ENCODE results near the gene TRABD. TPM values are rescaled to one million over a fixed set of nuclear protein-coding genes. Genes with fewer than 3 reads are reported as not detected.
"Not testable (repeated sequence)": the region's sequence is repeated elsewhere in the genome, so short reads cannot be mapped to it uniquely, and the experiment has no call there.

Gene TRABD, protein sequence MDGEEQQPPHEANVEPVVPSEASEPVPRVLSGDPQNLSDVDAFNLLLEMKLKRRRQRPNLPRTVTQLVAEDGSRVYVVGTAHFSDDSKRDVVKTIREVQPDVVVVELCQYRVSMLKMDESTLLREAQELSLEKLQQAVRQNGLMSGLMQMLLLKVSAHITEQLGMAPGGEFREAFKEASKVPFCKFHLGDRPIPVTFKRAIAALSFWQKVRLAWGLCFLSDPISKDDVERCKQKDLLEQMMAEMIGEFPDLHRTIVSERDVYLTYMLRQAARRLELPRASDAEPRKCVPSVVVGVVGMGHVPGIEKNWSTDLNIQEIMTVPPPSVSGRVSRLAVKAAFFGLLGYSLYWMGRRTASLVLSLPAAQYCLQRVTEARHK
- 10 to 100 TPM; 91.3 to 95.0 (median 93.4) TPM for total RNA-seq

DNA sequence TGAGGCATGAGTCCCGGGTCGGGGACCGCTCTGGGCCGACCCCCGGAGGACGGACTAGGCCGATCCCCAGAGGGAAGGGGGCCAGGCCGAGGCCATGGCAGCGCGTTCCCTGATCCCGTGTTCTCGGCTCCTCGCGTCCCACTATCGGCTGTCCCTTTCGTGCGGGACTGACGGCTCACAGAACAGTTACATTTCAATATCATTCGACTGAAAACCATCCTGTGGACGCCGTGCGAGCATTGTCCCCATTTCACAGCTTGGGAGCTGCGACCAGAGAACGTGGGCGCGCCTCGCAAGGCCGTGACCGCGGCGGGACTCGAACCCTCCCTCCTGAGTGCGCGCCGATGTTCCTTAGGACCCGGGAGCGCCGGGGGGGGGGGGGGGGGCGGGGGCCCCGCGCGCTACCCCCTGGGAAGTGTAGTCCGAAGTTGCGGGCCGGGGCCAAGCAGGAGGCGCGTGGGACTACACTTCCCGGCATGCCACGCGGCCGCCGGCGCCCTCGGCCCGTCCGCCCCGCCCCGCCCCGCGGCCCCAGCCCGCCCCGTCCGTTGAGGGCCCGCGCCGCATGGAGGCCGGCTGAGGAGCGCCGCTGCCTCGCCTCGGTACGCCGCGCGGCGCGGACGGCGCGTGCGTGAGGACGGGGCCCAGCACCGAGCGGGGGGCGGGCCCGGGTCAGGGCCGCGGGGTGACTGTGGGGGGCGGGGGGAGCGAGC lies at the start of gene TRABD:
TRABD (plus strand) TSS at position 539 of the 713 bp plus-strand sequence. CDS start 7,148 bp downstream, outside the sequence.
- H3K4me1 Mint-ChIP-seq (ENCODE audit: low read depth) = peaks cover 30% of the 10 kb centered on the region
- ATAC-seq = peak; percentile 83 to 85
- peak; percentile 84 for DNase-seq
- H3K9me3 Mint-ChIP-seq = no peaks in the 10 kb centered on the region
- H3K4me3 Mint-ChIP-seq = peak within 1 kb of the TSS; percentile 96
- H3K27me3 Mint-ChIP-seq (ENCODE audit: low read depth) = no peaks in the 10 kb centered on the region
- no peaks in the 10 kb centered on the region for H3K36me3 Mint-ChIP-seq (ENCODE audit: insufficient read depth)

GRCh38 chr22:50136581-50137015 lies 49.1 kb upstream of the TRABD start:
- DNase-seq (no peak), ATAC-seq (no peak)
- H3K27me3 Mint-ChIP-seq (ENCODE audit: low read depth) = peaks cover 24% of the 10 kb centered on the region
- H3K4me1 Mint-ChIP-seq (ENCODE audit: low read depth) = no peaks in the 10 kb centered on the region
- H3K9me3 Mint-ChIP-seq = no peaks in the 10 kb centered on the region
- H3K4me3 Mint-ChIP-seq = no peak overlapping the region
- H3K36me3 Mint-ChIP-seq (ENCODE audit: insufficient read depth) = no peaks in the 10 kb centered on the region

DNA sequence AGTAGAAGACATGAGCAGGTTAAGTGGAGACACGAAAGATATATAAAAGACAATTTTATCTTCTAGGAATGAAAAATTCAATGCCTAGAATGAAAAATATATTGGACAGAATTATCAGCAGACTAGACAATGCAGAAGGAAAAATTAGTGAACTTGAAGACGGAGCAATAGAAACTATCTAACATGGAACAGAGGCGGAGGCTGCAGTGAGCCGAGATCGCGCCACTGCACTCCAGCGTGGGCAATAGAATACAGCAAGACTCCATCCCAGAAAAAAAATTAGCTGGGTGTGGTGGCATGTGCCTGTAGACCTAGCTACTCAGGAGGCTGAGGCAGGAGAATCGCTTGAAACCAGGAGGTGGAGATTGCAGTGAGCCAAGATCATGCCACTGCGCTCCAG lies 48.4 kb upstream of the TRABD start:
- ATAC-seq; H3K9me3 Mint-ChIP-seq; H3K36me3 Mint-ChIP-seq (ENCODE audit: insufficient read depth); H3K4me3 Mint-ChIP-seq; DNase-seq; H3K4me1 Mint-ChIP-seq (ENCODE audit: low read depth): not testable (repeated sequence)
- peaks cover 22% of the 10 kb centered on the region for H3K27me3 Mint-ChIP-seq (ENCODE audit: low read depth)

GRCh38 chr22:50138041-50138440 lies 47.7 kb upstream of the TRABD start:
- Mint-ChIP-seq H3K36me3 (ENCODE audit: insufficient read depth) (no peaks in the 10 kb centered on the region), H3K27me3 (ENCODE audit: low read depth) (peaks cover 17% of the 10 kb centered on the region), H3K9me3 (no peaks in the 10 kb centered on the region), H3K4me3 (no peak overlapping the region), H3K4me1 (ENCODE audit: low read depth) (no peaks in the 10 kb centered on the region)
- DNase-seq = no peak
- ATAC-seq = no peak

DNA sequence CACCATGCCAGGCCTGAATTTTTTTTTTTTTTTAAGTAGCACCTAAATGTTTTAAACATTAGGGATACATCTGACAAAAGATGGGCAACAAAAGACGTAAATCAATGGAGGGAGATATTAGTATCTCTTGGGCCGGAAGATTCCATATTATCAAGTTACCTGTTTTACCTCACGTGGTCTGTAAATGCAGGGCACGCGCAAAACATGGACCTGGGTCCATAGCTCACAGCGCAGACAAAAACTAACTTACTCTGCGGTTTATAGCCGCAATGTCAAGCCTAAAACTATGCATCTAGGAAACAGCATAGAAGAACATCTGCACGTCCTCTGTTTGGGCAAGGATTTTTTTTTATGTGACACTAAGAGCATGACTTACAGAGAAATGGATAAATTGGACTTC lies 46.7 kb upstream of the TRABD start:
- Mint-ChIP-seq H3K27me3 (ENCODE audit: low read depth) (peaks cover 17% of the 10 kb centered on the region), H3K4me1 (ENCODE audit: low read depth) (no peaks in the 10 kb centered on the region), H3K9me3 (no peaks in the 10 kb centered on the region), H3K36me3 (ENCODE audit: insufficient read depth) (no peaks in the 10 kb centered on the region), H3K4me3 (no peak overlapping the region)
- ATAC-seq = no peak
- DNase-seq = no peak

- ATAC-seq (no peak), DNase-seq (no peak)
- Mint-ChIP-seq H3K9me3 (no peaks in the 10 kb centered on the region), H3K4me3 (no peak overlapping the region), H3K36me3 (ENCODE audit: insufficient read depth) (no peaks in the 10 kb centered on the region), H3K4me1 (ENCODE audit: low read depth) (no peaks in the 10 kb centered on the region), H3K27me3 (ENCODE audit: low read depth) (peaks cover 17% of the 10 kb centered on the region)
Observed at GRCh38 chr22:50139843-50140415, 45.8 kb upstream of the TRABD start.

DNA sequence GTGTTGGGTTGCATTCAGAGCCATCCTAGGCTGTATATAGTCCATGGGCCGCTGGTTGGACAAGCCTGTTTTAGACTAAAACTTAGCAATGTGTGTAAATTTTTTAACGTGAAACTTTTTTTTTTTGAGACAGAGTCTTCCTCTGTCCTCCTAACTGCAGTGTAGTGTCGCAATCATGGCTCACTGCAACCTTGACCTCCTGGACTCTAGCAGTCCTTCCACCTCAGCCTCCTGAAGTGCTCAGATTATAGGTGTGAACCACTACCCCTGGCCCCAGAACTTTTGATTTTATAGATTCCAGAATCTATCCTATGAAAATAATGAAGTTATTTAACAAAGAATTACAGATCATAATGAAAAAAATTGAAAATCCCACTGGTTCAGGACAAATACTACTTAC lies 45.1 kb upstream of the TRABD start:
- no peaks in the 10 kb centered on the region for H3K4me1 Mint-ChIP-seq (ENCODE audit: low read depth)
- DNase-seq = no peak
- no peaks in the 10 kb centered on the region for H3K36me3 Mint-ChIP-seq (ENCODE audit: insufficient read depth)
- no peaks in the 10 kb centered on the region for H3K9me3 Mint-ChIP-seq
- peaks cover 20% of the 10 kb centered on the region for H3K27me3 Mint-ChIP-seq (ENCODE audit: low read depth)
- no peak overlapping the region for H3K4me3 Mint-ChIP-seq
- no peak for ATAC-seq

DNA sequence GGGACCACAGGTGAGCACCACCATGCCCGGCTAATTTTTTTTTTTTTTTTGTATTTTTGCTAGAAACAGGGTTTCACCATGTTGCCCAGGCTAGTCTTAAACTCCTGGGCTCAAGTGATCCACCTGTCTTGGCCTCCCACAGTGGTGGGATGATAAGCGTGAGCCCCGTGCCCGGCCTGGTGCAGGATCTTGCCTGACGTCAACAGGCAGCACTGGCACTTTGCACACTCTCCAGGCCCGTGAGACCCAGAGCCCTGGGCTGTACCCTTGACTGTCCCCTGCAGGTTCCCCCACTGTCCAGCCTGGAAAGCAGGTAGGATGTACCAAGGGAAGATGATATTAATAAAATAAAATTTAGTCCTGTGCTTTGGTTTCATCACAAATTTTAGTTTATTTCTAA lies 44.3 kb upstream of the TRABD start:
- Mint-ChIP-seq H3K27me3 (ENCODE audit: low read depth) (peaks cover 16% of the 10 kb centered on the region), H3K4me3 (no peak overlapping the region), H3K36me3 (ENCODE audit: insufficient read depth) (no peaks in the 10 kb centered on the region), H3K4me1 (ENCODE audit: low read depth) (no peaks in the 10 kb centered on the region), H3K9me3 (no peaks in the 10 kb centered on the region)
- DNase-seq = no peak
- no peak for ATAC-seq

DNA sequence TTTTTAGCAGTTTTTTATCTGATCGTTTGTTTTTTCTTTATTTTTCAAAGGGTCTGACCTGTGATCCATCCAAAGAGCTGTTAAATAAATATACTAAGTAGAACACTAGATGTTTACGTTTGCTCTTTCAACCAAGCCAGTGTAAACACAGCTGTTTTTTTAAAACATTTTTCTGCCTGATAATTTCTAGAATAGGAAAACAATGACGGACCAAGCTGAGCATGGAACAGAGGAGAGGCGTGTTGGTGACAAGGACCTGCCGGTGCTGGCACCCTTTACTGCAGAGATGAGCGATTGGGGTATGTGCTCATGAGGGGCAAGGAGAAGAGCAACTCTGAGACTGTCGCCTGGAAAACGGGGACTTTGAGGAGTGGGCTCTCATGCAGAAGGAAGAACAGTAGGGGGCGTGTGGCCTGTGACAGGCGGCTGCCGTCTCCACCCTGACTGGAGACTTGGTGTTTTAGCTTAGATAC lies 43.8 kb upstream of the TRABD start:
- Mint-ChIP-seq H3K4me1 (ENCODE audit: low read depth) (no peaks in the 10 kb centered on the region), H3K36me3 (ENCODE audit: insufficient read depth) (no peaks in the 10 kb centered on the region), H3K4me3 (no peak overlapping the region), H3K27me3 (ENCODE audit: low read depth) (peaks cover 14% of the 10 kb centered on the region), H3K9me3 (no peaks in the 10 kb centered on the region)
- no peak for ATAC-seq
- DNase-seq = no peak

- Mint-ChIP-seq H3K27me3 (ENCODE audit: low read depth) (peaks cover 12% of the 10 kb centered on the region), H3K4me3 (no peak overlapping the region), H3K9me3 (no peaks in the 10 kb centered on the region), H3K36me3 (ENCODE audit: insufficient read depth) (no peaks in the 10 kb centered on the region), H3K4me1 (ENCODE audit: low read depth) (no peaks in the 10 kb centered on the region)
- no peak for DNase-seq
- ATAC-seq = no peak
Observed at GRCh38 chr22:50143096-50143495, 42.6 kb upstream of the TRABD start.

DNA sequence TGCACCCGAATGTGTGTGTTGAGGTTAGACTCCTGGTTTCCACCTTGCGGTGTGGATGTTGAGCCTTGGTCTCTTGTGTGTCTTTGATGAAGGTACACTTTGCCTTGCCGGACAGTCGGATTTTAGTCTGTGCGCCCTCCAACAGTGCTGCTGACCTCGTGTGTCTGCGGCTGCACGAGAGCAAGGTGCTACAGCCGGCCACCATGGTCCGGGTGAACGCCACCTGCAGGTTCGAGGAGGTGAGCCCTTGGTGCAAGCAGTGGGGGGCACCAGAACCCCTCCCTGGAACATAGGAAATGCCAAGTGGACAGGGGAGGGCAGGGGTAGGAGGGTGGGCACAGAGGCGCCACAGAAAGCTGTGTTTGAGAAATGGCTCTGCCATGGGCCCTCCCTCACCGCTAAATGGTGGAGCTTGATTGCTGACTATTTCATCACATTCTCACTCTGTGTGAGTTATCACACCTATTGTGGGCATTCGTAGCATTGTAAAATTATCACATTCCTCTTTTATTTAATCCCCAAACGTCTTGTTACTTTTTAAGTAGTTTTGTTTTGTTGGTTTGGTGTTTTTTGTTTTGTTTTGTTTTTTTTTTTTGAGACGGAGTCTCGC lies 41.6 kb upstream of the TRABD start:
- H3K27me3 Mint-ChIP-seq (ENCODE audit: low read depth) = peaks cover 10% of the 10 kb centered on the region
- ATAC-seq (no peak), DNase-seq (no peak)
- no peaks in the 10 kb centered on the region for H3K4me1 Mint-ChIP-seq (ENCODE audit: low read depth)
- H3K9me3 Mint-ChIP-seq = no peaks in the 10 kb centered on the region
- no peaks in the 10 kb centered on the region for H3K36me3 Mint-ChIP-seq (ENCODE audit: insufficient read depth)
- H3K4me3 Mint-ChIP-seq = no peak overlapping the region

DNA sequence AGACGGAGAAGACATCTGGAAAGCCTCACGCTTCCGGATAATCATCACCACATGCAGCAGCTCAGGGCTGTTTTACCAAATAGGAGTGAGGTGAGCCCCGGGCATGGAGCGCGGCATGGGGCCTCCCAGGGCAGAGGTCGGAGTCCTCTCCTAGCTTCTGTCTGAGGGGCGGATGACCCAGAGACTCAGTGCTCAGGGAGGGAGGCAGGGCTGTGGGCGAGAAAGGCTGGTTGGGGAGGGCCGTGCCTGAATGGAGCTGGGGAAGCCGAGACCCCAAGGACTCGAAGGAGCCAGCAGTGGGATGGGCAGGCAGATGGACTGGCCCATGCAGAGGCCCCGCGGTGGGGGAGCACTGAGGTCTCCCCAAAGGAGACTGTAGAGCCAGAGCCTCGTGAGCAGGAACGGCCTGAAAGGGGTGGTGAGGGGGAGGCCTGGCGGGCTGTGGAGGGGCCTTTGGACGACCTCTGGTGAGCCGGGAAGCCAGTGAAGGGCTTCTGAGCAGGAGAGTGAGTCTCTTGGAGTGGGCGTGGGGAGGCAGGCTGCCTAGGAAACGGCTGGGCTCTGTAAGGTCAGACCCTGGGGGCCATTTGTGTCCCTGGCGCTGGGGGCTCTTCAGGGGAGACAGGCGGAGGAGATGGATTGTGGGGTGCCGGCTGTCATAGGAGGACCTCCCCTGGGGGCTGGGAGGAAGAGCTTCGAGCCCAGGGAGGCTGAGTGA lies 39.8 kb upstream of the TRABD start:
- Mint-ChIP-seq H3K27me3 (ENCODE audit: low read depth) (peaks cover 7% of the 10 kb centered on the region), H3K36me3 (ENCODE audit: insufficient read depth) (no peaks in the 10 kb centered on the region)

GRCh38 chr22:50146439-50147238 lies 39.1 kb upstream of the TRABD start:
- no peaks in the 10 kb centered on the region for H3K4me1 Mint-ChIP-seq (ENCODE audit: low read depth)
- DNase-seq = no peak
- H3K9me3 Mint-ChIP-seq = no peaks in the 10 kb centered on the region
- no peak for ATAC-seq
- no peaks in the 10 kb centered on the region for H3K36me3 Mint-ChIP-seq (ENCODE audit: insufficient read depth)
- no peak overlapping the region for H3K4me3 Mint-ChIP-seq
- peaks cover 7% of the 10 kb centered on the region for H3K27me3 Mint-ChIP-seq (ENCODE audit: low read depth)

More for the DNA sequence above, 39.8 kb upstream of the TRABD start:
- no peak for ATAC-seq
- Mint-ChIP-seq H3K4me3 (no peak overlapping the region), H3K9me3 (no peaks in the 10 kb centered on the region), H3K4me1 (ENCODE audit: low read depth) (no peaks in the 10 kb centered on the region)
- no peak for DNase-seq
